ENCODE data around the gene NOS3. TPM values are rescaled to one million over a fixed set of nuclear protein-coding genes. Genes with fewer than 3 reads are reported as not detected.

The NOS3 gene
- total and polyA plus RNA-seq, 2 of the 13 experiments (the other 11 are each of a cell fraction or from before 2014, with no cell fraction given) = 3.7 to 7.5 TPM

DNA sequence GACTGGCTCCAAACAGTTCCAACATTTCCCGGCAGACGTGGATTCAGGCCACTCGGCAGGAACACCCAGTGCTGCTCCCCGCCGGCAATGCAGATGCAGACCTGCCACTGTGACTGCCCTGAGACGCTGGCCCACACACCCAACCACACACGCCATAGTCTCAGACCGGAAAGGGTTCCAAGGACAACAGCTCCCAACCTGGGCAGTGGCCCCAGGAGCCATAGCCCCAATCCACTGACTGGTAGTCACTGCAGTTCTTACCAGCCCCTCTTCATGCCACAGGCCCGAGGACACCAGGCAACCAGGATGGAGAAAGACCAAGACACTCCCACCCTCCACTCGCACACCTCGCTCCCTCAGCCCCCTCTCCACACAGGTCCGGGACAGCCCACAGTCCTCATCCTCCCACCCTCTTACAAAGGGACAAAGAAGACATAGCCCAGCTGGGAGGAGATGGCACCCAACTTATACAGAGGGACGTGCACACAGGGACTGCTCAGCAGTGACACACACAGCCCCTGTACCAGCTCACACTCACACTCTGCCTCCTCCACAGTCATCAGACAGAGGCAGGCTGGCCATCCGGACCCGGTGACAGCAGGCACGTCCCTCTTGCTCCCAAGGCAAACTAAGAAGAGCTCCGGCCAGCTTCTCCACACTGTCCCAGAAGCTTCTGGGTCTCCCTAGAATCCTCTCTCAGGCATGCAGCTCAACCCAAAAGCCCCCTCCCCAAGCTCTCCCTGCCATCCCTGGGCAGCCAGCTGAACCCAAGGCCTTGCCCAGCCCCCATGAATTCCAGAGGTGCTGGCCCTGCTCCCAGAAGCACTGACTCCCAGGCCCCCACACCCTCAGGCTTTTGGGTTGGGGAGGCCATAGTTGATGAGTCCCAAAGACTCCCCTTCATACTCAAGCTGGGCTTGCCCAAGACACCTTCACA is 37.5 kb upstream of the NOS3 start:
- no peak overlapping the region for H3K27ac ChIP-seq (ENCODE audit: extremely low read length, insufficient read depth, low read length)
- TF ChIP-seq SNAPC5 (CRISPR knock-in tag; IDR thresholded peaks at IDR 0.05; ENCODE audit: borderline replicate concordance) (no peak), NFAT5 (CRISPR knock-in tag; IDR thresholded peaks at IDR 0.05) (no peak), ZBTB7A (CRISPR knock-in tag; IDR thresholded peaks at IDR 0.05) (no peak), ZNF530 (CRISPR knock-in tag; IDR thresholded peaks at IDR 0.05; ENCODE audit: low read depth) (no peak), ZNF224 (CRISPR knock-in tag; IDR thresholded peaks at IDR 0.05) (no peak), CEBPB (IDR thresholded peaks at IDR 0.05; ENCODE audit: borderline replicate concordance, low read depth, low read length) (no peak), ZNF713 (CRISPR knock-in tag; IDR thresholded peaks at IDR 0.05) (no peak), TBP (CRISPR knock-in tag; IDR thresholded peaks at IDR 0.05) (no peak), AHR (CRISPR knock-in tag; IDR thresholded peaks at IDR 0.05) (no peak), SRY (CRISPR knock-in tag; IDR thresholded peaks at IDR 0.05) (no peak), JARID2 (CRISPR knock-in tag; IDR thresholded peaks at IDR 0.05; ENCODE audit: insufficient replicate concordance) (no peak), KLF13 (CRISPR knock-in tag; IDR thresholded peaks at IDR 0.05) (no peak)
- TF ChIP-seq, protein P1, sequence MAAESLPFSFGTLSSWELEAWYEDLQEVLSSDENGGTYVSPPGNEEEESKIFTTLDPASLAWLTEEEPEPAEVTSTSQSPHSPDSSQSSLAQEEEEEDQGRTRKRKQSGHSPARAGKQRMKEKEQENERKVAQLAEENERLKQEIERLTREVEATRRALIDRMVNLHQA (CRISPR knock-in tag; IDR thresholded peaks at IDR 0.05) = no peak
- TF ChIP-seq, protein P2, sequence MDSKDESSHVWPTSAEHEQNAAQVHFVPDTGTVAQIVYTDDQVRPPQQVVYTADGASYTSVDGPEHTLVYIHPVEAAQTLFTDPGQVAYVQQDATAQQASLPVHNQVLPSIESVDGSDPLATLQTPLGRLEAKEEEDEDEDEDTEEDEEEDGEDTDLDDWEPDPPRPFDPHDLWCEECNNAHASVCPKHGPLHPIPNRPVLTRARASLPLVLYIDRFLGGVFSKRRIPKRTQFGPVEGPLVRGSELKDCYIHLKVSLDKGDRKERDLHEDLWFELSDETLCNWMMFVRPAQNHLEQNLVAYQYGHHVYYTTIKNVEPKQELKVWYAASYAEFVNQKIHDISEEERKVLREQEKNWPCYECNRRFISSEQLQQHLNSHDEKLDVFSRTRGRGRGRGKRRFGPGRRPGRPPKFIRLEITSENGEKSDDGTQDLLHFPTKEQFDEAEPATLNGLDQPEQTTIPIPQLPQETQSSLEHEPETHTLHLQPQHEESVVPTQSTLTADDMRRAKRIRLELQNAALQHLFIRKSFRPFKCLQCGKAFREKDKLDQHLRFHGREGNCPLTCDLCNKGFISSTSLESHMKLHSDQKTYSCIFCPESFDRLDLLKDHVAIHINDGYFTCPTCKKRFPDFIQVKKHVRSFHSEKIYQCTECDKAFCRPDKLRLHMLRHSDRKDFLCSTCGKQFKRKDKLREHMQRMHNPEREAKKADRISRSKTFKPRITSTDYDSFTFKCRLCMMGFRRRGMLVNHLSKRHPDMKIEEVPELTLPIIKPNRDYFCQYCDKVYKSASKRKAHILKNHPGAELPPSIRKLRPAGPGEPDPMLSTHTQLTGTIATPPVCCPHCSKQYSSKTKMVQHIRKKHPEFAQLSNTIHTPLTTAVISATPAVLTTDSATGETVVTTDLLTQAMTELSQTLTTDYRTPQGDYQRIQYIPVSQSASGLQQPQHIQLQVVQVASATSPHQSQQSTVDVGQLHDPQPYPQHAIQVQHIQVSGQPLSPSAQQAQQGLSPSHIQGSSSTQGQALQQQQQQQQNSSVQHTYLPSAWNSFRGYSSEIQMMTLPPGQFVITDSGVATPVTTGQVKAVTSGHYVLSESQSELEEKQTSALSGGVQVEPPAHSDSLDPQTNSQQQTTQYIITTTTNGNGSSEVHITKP (CRISPR knock-in tag; IDR thresholded peaks at IDR 0.05; ENCODE audit: low read depth) = no peak
- H3K79me2 ChIP-seq (ENCODE audit: insufficient read depth, low read length) = no peaks in the 10 kb centered on the region
- H3K36me3 ChIP-seq (replicated peaks in 1 of 2; ENCODE audit: control insufficient read depth in 1 of 2, insufficient read depth in 2 of 2, low read length in 2 of 2) = no peaks in the 10 kb centered on the region
- H3K9ac ChIP-seq (ENCODE audit: insufficient read depth, low read depth, low read length) = no peak overlapping the region
- peaks cover 13 to 35% of the 10 kb centered on the region in 2 experiments for H3K27me3 ChIP-seq (ENCODE audit: control insufficient read depth in 1 of 2, insufficient read depth in 2 of 2, low read length in 2 of 2)
- ChIA-PET CTCF (ENCODE audit: low intra/inter-chr PET ratio, low total read pairs) (no interaction called here), POLR2A (no interaction called here)
- no peak for ATAC-seq
- H3K4me1 ChIP-seq (ENCODE audit: insufficient read depth, low read length) = no peaks in the 10 kb centered on the region
- intact Hi-C loops (cut with micrococcal nuclease; ENCODE audit: unreplicated experiment) (no loop called here), in situ Hi-C loops (cut with HindIII; ENCODE audit: extremely low pct_ligation_motif_present, low pct_unique_long_range_greater_than_20kb) (no loop called here)
- H3K4me3 ChIP-seq (replicated peaks in 1 of 3; ENCODE audit: insufficient read depth in 1 of 3, low read depth in 2 of 3, low read length in 3 of 3) = no peak overlapping the region
- H4K20me1 ChIP-seq (ENCODE audit: insufficient read depth, low read length) = no peaks in the 10 kb centered on the region
- no peak overlapping the region for H3K4me2 ChIP-seq (ENCODE audit: low read depth, low read length)
- FAIRE-seq = no peak
- BruUV-seq (replicated peaks) = no TSS peak
- H3K9me3 ChIP-seq (ENCODE audit: low read length) = no peaks in the 10 kb centered on the region
- DNase-seq (ENCODE audit: low spot score) = no peak
- no peak overlapping the region for H2AFZ ChIP-seq (ENCODE audit: low read length)
- 32% methylated on average over 7 of the region's 17 CpGs for WGBS (ENCODE audit: low lambda C conversion rate)
